ENCODE results near the gene CEBPG.

DNA sequence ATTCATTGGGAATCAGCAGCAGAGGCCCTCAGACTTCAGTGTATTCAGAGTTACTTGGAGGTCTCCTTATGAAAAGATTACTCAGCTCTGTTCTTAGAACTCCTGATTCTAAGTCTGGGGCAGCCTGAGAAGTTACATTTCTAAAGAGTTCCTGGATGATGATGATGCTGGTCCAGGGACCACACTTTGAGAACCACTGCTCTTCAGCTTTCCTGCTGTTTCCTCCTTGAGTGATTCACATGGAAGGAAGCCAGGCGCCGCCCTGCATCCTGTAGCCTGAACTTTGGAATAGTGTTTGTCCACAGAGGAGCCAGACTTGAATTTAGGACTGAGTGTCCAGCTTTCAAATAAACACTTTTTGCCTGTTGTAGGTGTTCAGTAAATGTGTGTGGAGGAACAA, 2.9 kb downstream of the CEBPG start:
- TF ChIP-seq SNAI2 (CRISPR knock-in tag; IDR thresholded peaks at IDR 0.05) (no peak), TCF4 (CRISPR knock-in tag; IDR thresholded peaks at IDR 0.05; ENCODE audit: borderline replicate concordance) (no peak)

Measured in SK-N-SH treated with all-trans-retinoic acid at 6 μM for 48 hours (cell line).